GM18505 (cell line): ENCODE results near the gene RAB11FIP3.
"Not testable (repeated sequence)": the region's sequence is repeated elsewhere in the genome, so short reads cannot be mapped to it uniquely, and the experiment has no call there.

Source experiments
- ATAC-seq: cut with Tn5 transposase; IDR thresholded peaks from one replicate; pipeline ENCODE4 v1.9.1; 2021; ENCODE audit not compliant: unreplicated experiment
- POLR2A ChIP-seq: IDR thresholded peaks from 4 replicates; pipeline ENCODE4 v1.6.1; 2011; ENCODE audit warnings: borderline replicate concordance; ENCODE audit not compliant: insufficient read depth, insufficient read length; ENCODE audit errors: extremely low read depth

RAB11FIP3 gene

GRCh38 chr16:492211-492875 is 66.9 kb downstream of the RAB11FIP3 start:
- no peak for ATAC-seq
- TF ChIP-seq POLR2A = no peak

GRCh38 chr16:494676-495075 is 69.2 kb downstream of the RAB11FIP3 start:
- not testable (repeated sequence) for ATAC-seq

- no peak for ATAC-seq
- no peak for TF ChIP-seq POLR2A
These were observed 69.8 kb downstream of the RAB11FIP3 start for GRCh38 chr16:495127-495748.

- ATAC-seq = no peak
These were observed 70.8 kb downstream of the RAB11FIP3 start for GRCh38 chr16:496097-496886.

GRCh38 chr16:497258-497657 is 71.8 kb downstream of the RAB11FIP3 start:
- TF ChIP-seq POLR2A = no peak
- no peak for ATAC-seq

More at GRCh38 chr16:496097-496886, 70.8 kb downstream of the RAB11FIP3 start:
- TF ChIP-seq POLR2A = no peak

GRCh38 chr16:499924-500323 is 74.5 kb downstream of the RAB11FIP3 start:
- no peak for ATAC-seq
- no peak for TF ChIP-seq POLR2A

DNA sequence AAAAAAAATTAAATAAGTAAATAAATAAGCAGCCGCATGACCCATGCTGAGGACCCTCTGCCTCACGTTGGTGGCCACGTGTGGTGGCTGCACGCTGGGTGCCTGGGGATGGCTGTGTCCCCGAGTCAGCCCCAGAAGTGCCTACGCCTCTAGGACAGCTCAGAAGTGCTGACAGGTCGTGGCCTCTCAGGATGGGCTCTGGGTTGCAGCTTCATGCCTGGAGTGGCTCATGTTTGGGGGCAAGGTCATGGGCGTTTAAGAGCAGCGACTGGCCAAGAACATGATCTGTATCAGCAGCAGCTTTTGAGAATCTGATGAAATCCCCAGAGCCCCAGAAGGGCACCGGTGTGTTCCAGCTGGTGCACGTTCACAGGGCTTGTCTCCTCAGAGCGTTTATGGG is 75.3 kb downstream of the RAB11FIP3 start:
- TF ChIP-seq POLR2A = no peak
- ATAC-seq = no peak

GRCh38 chr16:502179-502943 is 76.9 kb downstream of the RAB11FIP3 start:
- no peak for TF ChIP-seq POLR2A
- no peak for ATAC-seq

DNA sequence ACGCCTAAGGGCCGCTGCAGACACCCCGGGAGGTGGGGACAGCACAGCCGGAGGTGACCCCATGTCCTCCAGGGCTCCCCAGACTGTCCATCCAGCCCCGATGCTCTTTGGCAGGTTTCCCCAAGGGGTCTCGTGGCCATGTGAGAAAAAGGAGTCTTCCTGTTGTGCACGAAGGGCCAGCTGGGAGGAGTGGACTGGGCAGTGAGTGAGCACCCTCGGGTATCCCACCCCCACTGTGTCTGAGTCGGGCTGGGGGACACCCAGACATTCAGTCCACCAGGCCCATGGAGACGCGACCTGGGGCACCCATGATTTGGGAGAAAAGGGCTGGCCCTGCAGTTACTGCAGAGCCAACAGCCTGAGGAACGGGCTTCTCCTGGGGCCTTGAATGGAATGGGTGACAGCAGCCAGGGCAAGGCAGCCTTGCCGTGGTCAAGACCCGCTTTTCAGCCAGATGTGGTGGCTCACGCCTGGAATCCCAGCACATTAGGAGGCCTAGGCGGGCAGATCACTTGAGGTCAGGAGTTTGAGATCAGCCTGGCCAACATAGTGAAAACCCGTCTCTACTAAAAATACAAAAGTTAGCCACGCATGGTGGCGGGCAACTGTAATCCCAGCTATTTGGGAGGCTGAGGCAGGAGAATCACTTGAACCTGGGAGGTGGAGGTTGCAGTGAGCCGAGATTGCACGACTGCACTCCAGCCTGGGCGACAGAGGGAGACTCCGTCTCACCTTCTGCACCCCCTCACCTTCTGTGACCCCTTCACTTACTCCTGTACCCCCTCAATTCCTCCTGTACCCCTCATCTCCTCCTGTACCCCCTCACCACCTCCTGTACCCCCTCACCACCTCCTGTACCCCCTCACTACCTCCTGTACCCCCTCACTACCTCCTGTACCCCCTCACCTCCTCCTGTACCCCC is 78.0 kb downstream of the RAB11FIP3 start:
- no peak for ATAC-seq

GRCh38 chr16:505479-506245 is 80.2 kb downstream of the RAB11FIP3 start:
- TF ChIP-seq POLR2A = no peak
- ATAC-seq = no peak

More for the DNA sequence above, 78.0 kb downstream of the RAB11FIP3 start:
- TF ChIP-seq POLR2A = no peak

- TF ChIP-seq POLR2A = no peak
- no peak for ATAC-seq
These were observed 80.7 kb downstream of the RAB11FIP3 start for GRCh38 chr16:506246-506546.

DNA sequence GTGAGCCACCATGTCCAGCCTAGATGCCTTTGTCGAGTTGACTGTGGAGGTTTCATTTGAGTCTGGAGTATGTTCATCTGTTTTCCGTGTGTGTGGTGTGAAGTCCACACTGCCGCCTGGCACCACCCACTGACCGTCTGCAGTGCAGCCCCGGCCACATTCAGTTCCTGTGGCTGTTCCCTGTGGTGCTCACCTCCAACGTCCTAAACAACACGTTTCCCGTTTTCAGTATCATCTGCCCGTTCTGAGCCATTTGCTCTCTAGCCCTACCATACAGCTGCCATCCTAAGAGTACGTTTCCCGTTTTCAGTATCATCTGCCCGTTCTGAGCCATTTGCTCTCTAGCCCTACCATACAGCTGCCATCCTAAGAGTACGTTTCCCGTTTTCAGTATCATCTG is 82.1 kb downstream of the RAB11FIP3 start:
- not testable (repeated sequence) for ATAC-seq
